A549 (cell line): ENCODE results near the gene VAV3.

Experiments
- FOXS1 ChIP-seq: fragments of 250-450 bp; sonication (Bioruptor Pico); IDR thresholded peaks from 2 replicates; pipeline ENCODE4 v1.5.0; 2020; ENCODE audit warnings: mild to moderate bottlenecking, moderate library complexity
- KDM5A ChIP-seq: fragments of 200-600 bp; sonication (generic); IDR thresholded peaks from 2 replicates; pipeline ENCODE4 v1.6.1; 2016; ENCODE audit warnings: antibody characterized with exemption, mild to moderate bottlenecking
- MAFK ChIP-seq: fragments of 450-650 bp; IDR thresholded peaks from 2 replicates; pipeline ENCODE4 v1.6.1; 2014; ENCODE audit not compliant: partially characterized antibody
- PHF8 ChIP-seq: fragments of 200-600 bp; sonication (generic); IDR thresholded peaks from 2 replicates; pipeline ENCODE4 v1.6.1; 2016; ENCODE audit warnings: low read depth, mild to moderate bottlenecking, antibody characterized with exemption, moderate library complexity, borderline replicate concordance
- POLR2A ChIP-seq: IDR thresholded peaks from 2 replicates; pipeline ENCODE4 v1.6.1; 2012; ENCODE audit warnings: mild to moderate bottlenecking, low read length
- ZNF302 ChIP-seq: fragments of 250-450 bp; sonication (Bioruptor Pico); IDR thresholded peaks from 2 replicates; pipeline ENCODE4 v1.9.0; 2021; ENCODE audit warnings: inconsistent platforms, mild to moderate bottlenecking, moderate library complexity
- TF ChIP-seq, protein P1 (sequence below): IDR thresholded peaks from 2 replicates; pipeline ENCODE4 v1.6.1; 2012
- TF ChIP-seq, protein P2 (sequence below): fragments of >200 bp; sonication (Bioruptor Twin); formaldehyde crosslinking; IDR thresholded peaks from 3 replicates; pipeline ENCODE4 v1.5.1; 2016
- TF ChIP-seq, protein P3 (sequence below): fragments of 150-350 bp; IDR thresholded peaks from 2 replicates; pipeline ENCODE4 v1.6.1; 2014; ENCODE audit warnings: low read depth, mild to moderate bottlenecking, low read length
- TF ChIP-seq, protein P4 (sequence below): fragments of 200-600 bp; sonication (generic); IDR thresholded peaks from 2 replicates; pipeline ENCODE4 v1.6.1; 2016; ENCODE audit warnings: antibody characterized with exemption, mild to moderate bottlenecking, moderate library complexity
- TF ChIP-seq, protein P5 (sequence below): fragments of 450-650 bp; IDR thresholded peaks from 2 replicates; pipeline ENCODE4 v1.6.1; 2014; ENCODE audit warnings: antibody characterized with exemption

DNA sequence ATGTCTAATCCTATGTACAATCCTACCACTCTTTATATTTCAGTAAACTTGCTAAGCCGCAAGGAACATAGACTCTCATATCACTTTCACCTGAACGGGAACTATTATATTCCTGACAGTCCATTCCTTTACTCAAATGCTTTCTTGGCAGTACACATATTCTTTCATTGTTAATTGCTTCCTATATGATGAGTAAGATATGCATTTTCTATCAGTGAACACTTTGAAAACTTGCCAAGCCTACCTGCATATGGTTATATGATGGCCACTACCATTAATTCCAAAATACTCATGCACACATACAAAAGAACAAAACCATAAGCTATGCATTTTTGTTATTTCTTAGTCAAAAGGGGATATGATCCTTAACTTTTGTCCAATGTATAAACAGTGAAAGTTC lies 341.5 kb downstream of the VAV3 start:
- TF ChIP-seq PHF8 (no peak), POLR2A (no peak), FOXS1 (CRISPR knock-in tag) (no peak), ZNF302 (CRISPR knock-in tag) (no peak), MAFK (no peak), KDM5A (no peak)
- TF ChIP-seq, protein P1, sequence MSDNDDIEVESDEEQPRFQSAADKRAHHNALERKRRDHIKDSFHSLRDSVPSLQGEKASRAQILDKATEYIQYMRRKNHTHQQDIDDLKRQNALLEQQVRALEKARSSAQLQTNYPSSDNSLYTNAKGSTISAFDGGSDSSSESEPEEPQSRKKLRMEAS, result no peak
- TF ChIP-seq, protein P2, sequence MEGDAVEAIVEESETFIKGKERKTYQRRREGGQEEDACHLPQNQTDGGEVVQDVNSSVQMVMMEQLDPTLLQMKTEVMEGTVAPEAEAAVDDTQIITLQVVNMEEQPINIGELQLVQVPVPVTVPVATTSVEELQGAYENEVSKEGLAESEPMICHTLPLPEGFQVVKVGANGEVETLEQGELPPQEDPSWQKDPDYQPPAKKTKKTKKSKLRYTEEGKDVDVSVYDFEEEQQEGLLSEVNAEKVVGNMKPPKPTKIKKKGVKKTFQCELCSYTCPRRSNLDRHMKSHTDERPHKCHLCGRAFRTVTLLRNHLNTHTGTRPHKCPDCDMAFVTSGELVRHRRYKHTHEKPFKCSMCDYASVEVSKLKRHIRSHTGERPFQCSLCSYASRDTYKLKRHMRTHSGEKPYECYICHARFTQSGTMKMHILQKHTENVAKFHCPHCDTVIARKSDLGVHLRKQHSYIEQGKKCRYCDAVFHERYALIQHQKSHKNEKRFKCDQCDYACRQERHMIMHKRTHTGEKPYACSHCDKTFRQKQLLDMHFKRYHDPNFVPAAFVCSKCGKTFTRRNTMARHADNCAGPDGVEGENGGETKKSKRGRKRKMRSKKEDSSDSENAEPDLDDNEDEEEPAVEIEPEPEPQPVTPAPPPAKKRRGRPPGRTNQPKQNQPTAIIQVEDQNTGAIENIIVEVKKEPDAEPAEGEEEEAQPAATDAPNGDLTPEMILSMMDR, result no peak
- TF ChIP-seq, protein P3, sequence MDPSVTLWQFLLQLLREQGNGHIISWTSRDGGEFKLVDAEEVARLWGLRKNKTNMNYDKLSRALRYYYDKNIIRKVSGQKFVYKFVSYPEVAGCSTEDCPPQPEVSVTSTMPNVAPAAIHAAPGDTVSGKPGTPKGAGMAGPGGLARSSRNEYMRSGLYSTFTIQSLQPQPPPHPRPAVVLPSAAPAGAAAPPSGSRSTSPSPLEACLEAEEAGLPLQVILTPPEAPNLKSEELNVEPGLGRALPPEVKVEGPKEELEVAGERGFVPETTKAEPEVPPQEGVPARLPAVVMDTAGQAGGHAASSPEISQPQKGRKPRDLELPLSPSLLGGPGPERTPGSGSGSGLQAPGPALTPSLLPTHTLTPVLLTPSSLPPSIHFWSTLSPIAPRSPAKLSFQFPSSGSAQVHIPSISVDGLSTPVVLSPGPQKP, result no peak
- TF ChIP-seq, protein P4, sequence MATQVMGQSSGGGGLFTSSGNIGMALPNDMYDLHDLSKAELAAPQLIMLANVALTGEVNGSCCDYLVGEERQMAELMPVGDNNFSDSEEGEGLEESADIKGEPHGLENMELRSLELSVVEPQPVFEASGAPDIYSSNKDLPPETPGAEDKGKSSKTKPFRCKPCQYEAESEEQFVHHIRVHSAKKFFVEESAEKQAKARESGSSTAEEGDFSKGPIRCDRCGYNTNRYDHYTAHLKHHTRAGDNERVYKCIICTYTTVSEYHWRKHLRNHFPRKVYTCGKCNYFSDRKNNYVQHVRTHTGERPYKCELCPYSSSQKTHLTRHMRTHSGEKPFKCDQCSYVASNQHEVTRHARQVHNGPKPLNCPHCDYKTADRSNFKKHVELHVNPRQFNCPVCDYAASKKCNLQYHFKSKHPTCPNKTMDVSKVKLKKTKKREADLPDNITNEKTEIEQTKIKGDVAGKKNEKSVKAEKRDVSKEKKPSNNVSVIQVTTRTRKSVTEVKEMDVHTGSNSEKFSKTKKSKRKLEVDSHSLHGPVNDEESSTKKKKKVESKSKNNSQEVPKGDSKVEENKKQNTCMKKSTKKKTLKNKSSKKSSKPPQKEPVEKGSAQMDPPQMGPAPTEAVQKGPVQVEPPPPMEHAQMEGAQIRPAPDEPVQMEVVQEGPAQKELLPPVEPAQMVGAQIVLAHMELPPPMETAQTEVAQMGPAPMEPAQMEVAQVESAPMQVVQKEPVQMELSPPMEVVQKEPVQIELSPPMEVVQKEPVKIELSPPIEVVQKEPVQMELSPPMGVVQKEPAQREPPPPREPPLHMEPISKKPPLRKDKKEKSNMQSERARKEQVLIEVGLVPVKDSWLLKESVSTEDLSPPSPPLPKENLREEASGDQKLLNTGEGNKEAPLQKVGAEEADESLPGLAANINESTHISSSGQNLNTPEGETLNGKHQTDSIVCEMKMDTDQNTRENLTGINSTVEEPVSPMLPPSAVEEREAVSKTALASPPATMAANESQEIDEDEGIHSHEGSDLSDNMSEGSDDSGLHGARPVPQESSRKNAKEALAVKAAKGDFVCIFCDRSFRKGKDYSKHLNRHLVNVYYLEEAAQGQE, result no peak
- TF ChIP-seq, protein P5, sequence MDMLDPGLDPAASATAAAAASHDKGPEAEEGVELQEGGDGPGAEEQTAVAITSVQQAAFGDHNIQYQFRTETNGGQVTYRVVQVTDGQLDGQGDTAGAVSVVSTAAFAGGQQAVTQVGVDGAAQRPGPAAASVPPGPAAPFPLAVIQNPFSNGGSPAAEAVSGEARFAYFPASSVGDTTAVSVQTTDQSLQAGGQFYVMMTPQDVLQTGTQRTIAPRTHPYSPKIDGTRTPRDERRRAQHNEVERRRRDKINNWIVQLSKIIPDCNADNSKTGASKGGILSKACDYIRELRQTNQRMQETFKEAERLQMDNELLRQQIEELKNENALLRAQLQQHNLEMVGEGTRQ, result no peak
